ENCODE results near the gene NAV2.

GRCh38 chr11:19946681-19947080, 234.0 kb downstream of the NAV2 start:
- no peak for TF ChIP-seq CTCF (conservative IDR thresholded peaks at IDR 0.05 in 1 of 2, IDR thresholded peaks at IDR 0.05 in 1 of 2; ENCODE audit: extremely low read depth in 1 of 2, insufficient read depth in 1 of 2, low read depth in 1 of 2, low read length in 2 of 2)
- TF ChIP-seq EZH2 (IDR thresholded peaks at IDR 0.05; ENCODE audit: borderline replicate concordance, low read length): no peak
